Heart left ventricle (tissue), 16 donors: ENCODE measurements around the gene SESN2. TPM values are rescaled to one million over a fixed set of nuclear protein-coding genes. Genes with fewer than 3 reads are reported as not detected.

ENCODE experiments used
- ATAC-seq, 4 donors: fragments of 200-7000 bp; cut with Tn5 transposase; one replicate each; pipeline ENCODE4 v1.9.1; 2020 to 2022; ENCODE audit warnings: moderate library complexity in 4 of 4, mild to moderate bottlenecking in 3 of 4, moderate number of reproducible peaks in 1 of 4
- DNase-seq, 5 donors: peaks; one replicate each; pipeline ENCODE4 v3.0.0-alpha.2; 2020
- H3K27ac ChIP-seq, 12 donors: fragments of 200-600 bp; sonication (generic) in 4 of 12; one replicate each; pipeline versions ENCODE4 v1.5.0 to v1.8.0; 2016 to 2022; ENCODE audit warnings: mild to moderate bottlenecking in 2 of 12
- H3K27me3 ChIP-seq, 9 donors: fragments of 200-600 bp; sonication (generic) in 2 of 9; one replicate each; pipeline versions ENCODE4 v1.5.1 to v1.8.0; 2016 to 2022; ENCODE audit warnings: mild to moderate bottlenecking in 3 of 9
- H3K36me3 ChIP-seq, 9 donors: fragments of 200-600 bp; sonication (generic) in 2 of 9; one replicate each; pipeline versions ENCODE4 v1.5.0 to v1.8.0; 2018 to 2022; ENCODE audit warnings: mild to moderate bottlenecking in 2 of 9
- H3K4me1 ChIP-seq, 12 donors: fragments of 200-600 bp; sonication (generic) in 4 of 12; one replicate each; pipeline versions ENCODE4 v1.5.0 to v1.8.0; 2016 to 2022; ENCODE audit warnings: mild to moderate bottlenecking in 3 of 12
- H3K4me3 ChIP-seq, 12 donors: fragments of 200-600 bp; sonication (generic) in 4 of 12; one replicate each; pipeline versions ENCODE4 v1.5.0 to v1.8.0; 2017 to 2022; ENCODE audit warnings: mild to moderate bottlenecking in 9 of 12, moderate library complexity in 4 of 12
- H3K9me3 ChIP-seq, 12 donors: fragments of 200-600 bp; sonication (generic) in 4 of 12; one replicate each; pipeline versions ENCODE4 v1.5.0 to v1.8.0; 2016 to 2022; ENCODE audit warnings: mild to moderate bottlenecking in 1 of 12
- CTCF ChIP-seq, 12 donors: fragments of 200-600 bp; sonication (generic) in 4 of 12; IDR thresholded peaks; one replicate each; pipeline versions ENCODE4 v1.5.0 to v1.8.0; 2018 to 2022; ENCODE audit warnings: antibody characterized with exemption in 12 of 12, mild to moderate bottlenecking in 5 of 12
- POLR2A ChIP-seq, 2 donors: fragments of 450-650 bp; IDR thresholded peaks; one replicate each; pipeline ENCODE4 v1.6.1; 2017; ENCODE audit warnings: antibody characterized with exemption in 2 of 2, mild to moderate bottlenecking in 2 of 2, moderate library complexity in 2 of 2
- WGBS, 4 donors: extraction: QIAGEN DNeasy Blood & Tissue Kit in 2 of 4; methylation state at CpG; one replicate each; pipeline versions ENCODE4 v1.1.5 to v1.1.7; 2013 to 2018; 5-methylcytosine and 5-hydroxymethylcytosine counted together
- intact Hi-C, 10 donors: fragments of 100-400 bp; cut with DNase I; formaldehyde crosslinking; loops; one replicate each; pipeline versions ENCODE4 v1.11.1 to v1.14.2; 2022
- polyA plus RNA-seq, 2 donors: library from polyadenylated mRNA; stranded (reverse); fragments of 200-250 nt; gene quantifications; one replicate each; pipeline ENCODE4 v1.2.3, GENCODE V29; 2013
- total RNA-seq, 9 donors: library from RNA; depleted of rRNA in 2 of 9; stranded (reverse); fragments of >200 nt in 2 of 9; fragmentation: NEBNext Ultra II Directional in 3 of 9; extraction: Animal tissue kit (Norgen Biotek cat#: 25700) in 3 of 9; gene quantifications; one replicate each; pipeline versions ENCODE4 v1.1.0 to v1.2.4, GENCODE V29; 2016 to 2023
- donor health status: ischemic (EF 13 %, LVEDD 7.1; RV severe dilation, severe dysfunction).
- donor health status: healthy with polysubstance abuse.
- donor health status: DM: no; HTN: yes; CAD: no.
- donor health status: DM: no; HTN: no; CAD: no.
- donor health status: ischemic (EF 25% LVEDD 6.9; RV normal size, moderate dysfunction).
- donor health status: ischemic (EF 25% LVEDD 5.7; RV mildly dilated, moderate dysfunction).
- donor health status: healthy.
- donor health status: DM: yes; HTN: yes; CAD: no.
- donor health status: ischemic (EF 35%, LVEDD 5.7; RV mildly dilated, moderate dysfunction).
- donor health status: nonischemic (EF 11% LVEDD 7.7; RV severe dilation, severe dysfunction).
- donor health status: DM: yes; HTN: yes; CAD: no.
- donor health status: PGD.
- donor health status: ischemic (EF 29% LVEDD 5.4; RV normal size, mild dysfunction).
- donor health status: nonischemic (EF 23%, LVEDD 6.1; RV moderate dilation, normal function).

SESN2 gene
- total and polyA plus RNA-seq, 11 donors: 2.1 to 8.8 (median 4.7) TPM

DNA sequence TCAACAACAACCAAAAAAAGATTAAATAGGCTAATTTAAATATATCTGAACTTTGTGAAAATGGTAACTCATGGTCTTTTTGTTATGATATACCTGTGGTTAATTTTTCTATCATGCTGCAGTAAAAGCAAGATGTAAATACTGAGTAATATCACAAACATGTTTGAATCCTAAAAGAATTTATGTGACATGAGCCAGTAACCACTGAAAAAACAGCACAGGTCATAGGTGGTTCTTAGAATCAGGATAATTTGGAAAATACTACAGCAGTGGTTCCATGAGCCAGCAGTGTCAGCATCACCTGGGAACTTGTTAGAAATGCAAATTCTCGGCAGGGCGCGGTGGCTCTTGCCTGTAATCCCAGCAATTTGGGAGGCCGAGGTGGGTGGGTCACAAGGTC is 19.3 kb upstream of the SESN2 start:
- WGBS, 4 donors: 92 to 94% (median 93%) methylated on average over 4 of the region's 4 CpGs
- DNase-seq (no peak), ATAC-seq (no peak)
- Histone ChIP-seq H3K27ac (peak overlapping the region in 6 of 12 donors; percentile 90 to 94 (median 92)), H3K36me3 (peaks cover 0 to 21% (median 10%) of the 10 kb centered on the region in 9 donors), H3K27me3 (no peaks in the 10 kb centered on the region), H3K4me3 (no peak overlapping the region), H3K9me3 (no peaks in the 10 kb centered on the region), H3K4me1 (peaks cover 0 to 52% (median 21%) of the 10 kb centered on the region in 12 donors)
- intact Hi-C loops: loop anchor here in 1 of 10 donors (10.0 kb wide), 1 partner anchor 405 kb away; the partner anchor contains the start of genes RNU11 and TAF12
- TF ChIP-seq POLR2A (IDR thresholded peaks at IDR 0.05): no peak
- TF ChIP-seq CTCF (IDR thresholded peaks at IDR 0.05): no peak

DNA sequence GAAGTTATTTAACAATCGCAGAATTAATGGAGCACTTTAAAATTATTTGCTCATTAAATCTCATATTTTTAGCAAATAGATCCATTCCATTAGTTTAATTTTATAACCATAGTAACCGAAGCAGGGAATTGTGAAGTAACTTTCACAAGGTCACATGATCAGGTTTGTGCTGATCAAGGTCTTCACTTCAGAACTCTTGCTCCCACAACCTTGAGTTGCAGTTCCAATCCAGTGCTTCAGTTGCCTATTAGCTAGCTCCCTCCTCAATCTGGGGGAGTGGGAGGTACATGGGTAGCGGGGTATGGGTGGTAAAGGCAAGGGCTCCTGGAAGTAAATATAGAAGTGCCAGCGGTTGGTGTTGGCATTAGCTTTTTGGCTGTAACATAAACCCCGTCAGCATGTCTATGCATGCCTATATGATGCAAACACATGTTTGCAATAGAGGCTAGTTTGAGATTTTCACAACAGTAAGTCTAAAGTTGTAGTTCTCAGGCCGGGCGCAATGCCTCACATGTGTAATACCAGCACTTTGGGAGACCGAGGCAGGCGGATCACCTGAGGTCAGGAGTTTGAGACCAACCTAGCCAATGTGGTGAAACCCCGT is 17.6 kb upstream of the SESN2 start:
- DNase-seq: no peak
- Histone ChIP-seq H3K9me3 (no peaks in the 10 kb centered on the region), H3K4me1 (peaks cover 0 to 59% (median 20%) of the 10 kb centered on the region in 12 donors), H3K4me3 (no peak overlapping the region), H3K27me3 (no peaks in the 10 kb centered on the region), H3K27ac (no peak overlapping the region), H3K36me3 (peaks cover 0 to 21% (median 10%) of the 10 kb centered on the region in 9 donors)
- intact Hi-C loops: loop anchor here in 1 of 10 donors (10.0 kb wide), 1 partner anchor 403 kb away; the partner anchor contains the start of genes RNU11 and TAF12
- no peak for ATAC-seq
- TF ChIP-seq POLR2A (IDR thresholded peaks at IDR 0.05): no peak
- no peak for TF ChIP-seq CTCF (IDR thresholded peaks at IDR 0.05)
- 92 to 95% (median 94%) methylated on average over 10 of the region's 10 CpGs for WGBS, 4 donors

- intact Hi-C loops: loop anchor here in 1 of 10 donors (10.0 kb wide), 1 partner anchor 401 kb away; the partner anchor contains the start of genes RNU11 and TAF12
- peaks cover 0 to 55% (median 21%) of the 10 kb centered on the region in 12 donors for H3K4me1 ChIP-seq
- 72 to 90% (median 85%) methylated on average over 2 of the region's 2 CpGs for WGBS, 4 donors
- no peak overlapping the region for H3K4me3 ChIP-seq
- no peaks in the 10 kb centered on the region for H3K27me3 ChIP-seq
- H3K9me3 ChIP-seq: no peaks in the 10 kb centered on the region
- no peak for TF ChIP-seq POLR2A (IDR thresholded peaks at IDR 0.05)
- TF ChIP-seq CTCF (IDR thresholded peaks at IDR 0.05): no peak
- ATAC-seq (no peak), DNase-seq (no peak)
- peak overlapping the region in 11 of 12 donors; percentile 78 to 97 (median 84) for H3K27ac ChIP-seq
- peaks cover 0 to 12% (median 0%) of the 10 kb centered on the region in 9 donors for H3K36me3 ChIP-seq
These were observed 15.5 kb upstream of the SESN2 start for GRCh38 chr1:28243685-28244311.
